Neural cell (in vitro differentiated cells): Measurements from ENCODE around the gene LCP2. TPM values are rescaled to one million over a fixed set of nuclear protein-coding genes. Genes with fewer than 3 reads are reported as not detected.

Experiments
- H2AFZ ChIP-seq: fragments of 200-600, 300-800 bp; sonication (generic), shearing (Covaris generic); 2 replicates; pipeline ENCODE4 v1.6.0; 2014; ENCODE audit warnings: low read depth, mild to moderate bottlenecking, antibody characterized with exemption, low read length, moderate library complexity
- H3F3A ChIP-seq: fragments of 200-600 bp; shearing (Covaris generic); 2 replicates; pipeline ENCODE4 v1.6.1; 2016; ENCODE audit warnings: mild to moderate bottlenecking, moderate library complexity, mixed read lengths, antibody characterized with exemption, low read length; ENCODE audit not compliant: insufficient read depth, poor library complexity, severe bottlenecking
- H3K27ac ChIP-seq: fragments of 200-600, 300-800 bp; sonication (generic), shearing (Covaris generic); 2 replicates; pipeline ENCODE4 v1.5.1; 2014; ENCODE audit warnings: mild to moderate bottlenecking, low read length, moderate library complexity
- H3K27me3 ChIP-seq: fragments of 300-800, 200-600 bp; sonication (generic), shearing (Covaris generic); 2 replicates; pipeline ENCODE4 v1.6.0; 2014; ENCODE audit warnings: mild to moderate bottlenecking, low read depth, low read length, moderate library complexity; ENCODE audit not compliant: insufficient read depth
- H3K36me3 ChIP-seq: fragments of 300-800, 200-600 bp; sonication (generic), shearing (Covaris generic); 2 replicates; pipeline ENCODE4 v1.5.1; 2014; ENCODE audit warnings: mild to moderate bottlenecking, antibody characterized with exemption, low read length, moderate library complexity; ENCODE audit not compliant: insufficient read depth
- H3K4me2 ChIP-seq: fragments of 300-800, 200-600 bp; sonication (generic), shearing (Covaris generic); 2 replicates; pipeline ENCODE4 v1.6.0; 2014; ENCODE audit warnings: mild to moderate bottlenecking, low read length
- H3K4me3 ChIP-seq: fragments of 300-800, 200-600 bp; sonication (generic), shearing (Covaris generic); 2 replicates; pipeline ENCODE4 v1.5.1; 2014; ENCODE audit warnings: mild to moderate bottlenecking, low read length, moderate library complexity
- H3K79me2 ChIP-seq: fragments of 200-600 bp; shearing (Covaris generic); replicated peaks from 2 replicates; pipeline ENCODE4 v1.6.0; 2014; ENCODE audit warnings: mild to moderate bottlenecking, low read length, moderate library complexity; ENCODE audit not compliant: insufficient read depth
- H3K9ac ChIP-seq: fragments of 300-800, 200-600 bp; sonication (generic), shearing (Covaris generic); 2 replicates; pipeline ENCODE4 v1.6.1; 2016; ENCODE audit warnings: mild to moderate bottlenecking, low read length, mixed read lengths
- H3K9me2 ChIP-seq: fragments of 200-600 bp; shearing (Covaris generic); 2 replicates; pipeline ENCODE4 v1.6.1; 2016; ENCODE audit warnings: mild to moderate bottlenecking, low read length, mixed read lengths; ENCODE audit not compliant: insufficient read depth
- H3K9me3 ChIP-seq: fragments of 200-600, 300-800 bp; sonication (generic), shearing (Covaris generic); 2 replicates; pipeline ENCODE4 v1.6.1; 2016; ENCODE audit warnings: mild to moderate bottlenecking, mixed run types, low read length, moderate library complexity, mixed read lengths
- H4K20me1 ChIP-seq: fragments of 200-600 bp; shearing (Covaris generic); 2 replicates; pipeline ENCODE4 v1.6.1; 2016; ENCODE audit warnings: mild to moderate bottlenecking, mixed run types; ENCODE audit not compliant: insufficient read depth
- CTCF ChIP-seq: fragments of 450-650 bp; IDR thresholded peaks from 2 replicates; pipeline ENCODE4 v1.5.1; 2014; ENCODE audit warnings: antibody characterized with exemption, mild to moderate bottlenecking, moderate library complexity; ENCODE audit not compliant: poor library complexity, severe bottlenecking
- EP300 ChIP-seq: fragments of 450-650 bp; conservative IDR thresholded peaks from 2 replicates; pipeline ENCODE4 v1.6.1; 2014; ENCODE audit warnings: antibody characterized with exemption, mild to moderate bottlenecking, moderate library complexity; ENCODE audit not compliant: poor library complexity, severe bottlenecking
- EZH2 ChIP-seq: fragments of 200-600, 300-800 bp; shearing (Covaris generic), sonication (generic); IDR thresholded peaks from 2 replicates; pipeline ENCODE4 v1.6.1; 2014; ENCODE audit warnings: antibody characterized with exemption, low read length, borderline replicate concordance, mild to moderate bottlenecking; ENCODE audit not compliant: insufficient read depth, poor library complexity, severe bottlenecking
- MXI1 ChIP-seq: fragments of 450-650 bp; conservative IDR thresholded peaks from 2 replicates; pipeline ENCODE4 v1.6.1; 2014; ENCODE audit warnings: antibody characterized with exemption, mild to moderate bottlenecking; ENCODE audit not compliant: poor library complexity, severe bottlenecking
- POLR2AphosphoS5 ChIP-seq: IDR thresholded peaks from 2 replicates; pipeline ENCODE4 v1.6.1; 2012
- RAD21 ChIP-seq: fragments of 450-650 bp; conservative IDR thresholded peaks from 2 replicates; pipeline ENCODE4 v1.6.1; 2014; ENCODE audit warnings: antibody characterized with exemption, mild to moderate bottlenecking, moderate library complexity
- REST ChIP-seq: IDR thresholded peaks from 2 replicates; pipeline ENCODE4 v1.6.1; 2012; ENCODE audit warnings: borderline replicate concordance
- SMC3 ChIP-seq: fragments of 450-650 bp; conservative IDR thresholded peaks from 2 replicates; pipeline ENCODE4 v1.6.1; 2014; ENCODE audit warnings: antibody characterized with exemption, mild to moderate bottlenecking, moderate library complexity; ENCODE audit not compliant: poor library complexity
- TAF1 ChIP-seq: IDR thresholded peaks from 2 replicates; pipeline ENCODE4 v1.6.1; 2012; ENCODE audit warnings: low read depth
- polyA plus RNA-seq: library from polyadenylated mRNA; depleted of rRNA; stranded (reverse); fragments of >200 nt; gene quantifications from 2 replicates; pipeline ENCODE4 v1.2.3, GENCODE V29; 2014

LCP2 gene
- polyA plus RNA-seq, 1 donor from 2014 or later: not detected

- H3K79me2 ChIP-seq: no peaks in the 10 kb centered on the region
- H3K9me3 ChIP-seq: no peaks in the 10 kb centered on the region
- no peaks in the 10 kb centered on the region for H4K20me1 ChIP-seq
- H3K4me2 ChIP-seq: no peak overlapping the region
- no peak overlapping the region for H2AFZ ChIP-seq
- no peak overlapping the region for H3K27ac ChIP-seq
- H3K9ac ChIP-seq: no peak overlapping the region
- H3F3A ChIP-seq: no peaks in the 10 kb centered on the region
- H3K9me2 ChIP-seq: no peaks in the 10 kb centered on the region
- no peaks in the 10 kb centered on the region for H3K36me3 ChIP-seq
- TF ChIP-seq SMC3: no peak
- H3K27me3 ChIP-seq: no peaks in the 10 kb centered on the region
- H3K4me3 ChIP-seq: no peak overlapping the region
Measured at GRCh38 chr5:170315154-170315553, 17.6 kb upstream of the LCP2 start.

DNA sequence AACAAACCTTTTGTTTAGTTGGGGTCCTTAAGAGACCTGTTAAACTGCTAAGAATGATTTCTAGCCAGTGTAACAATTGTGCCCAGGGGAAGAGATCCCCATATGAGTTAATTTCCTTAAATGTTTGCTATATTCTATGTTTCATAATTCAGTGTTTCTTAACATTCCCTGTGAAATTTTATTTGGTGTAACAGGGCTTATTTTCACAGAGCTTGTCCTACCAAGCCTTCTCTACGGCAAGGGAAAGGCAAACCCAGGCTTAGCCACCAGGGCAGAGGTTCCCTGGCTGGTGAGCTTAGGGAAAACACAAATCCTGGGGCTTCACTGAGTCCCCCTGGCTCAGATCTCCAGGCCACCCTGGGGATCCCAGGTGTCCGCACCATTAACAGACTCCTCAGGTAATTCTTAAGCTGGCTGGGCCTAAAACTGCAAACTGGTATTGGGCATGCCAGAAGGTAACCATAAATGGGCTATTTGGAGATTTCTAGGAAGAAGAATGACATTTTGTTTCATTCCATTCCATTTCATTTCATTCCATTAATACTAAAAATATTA is 17.0 kb upstream of the LCP2 start:
- H3K4me3 ChIP-seq: no peak overlapping the region
- H3K27ac ChIP-seq: no peak overlapping the region
- no peaks in the 10 kb centered on the region for H3K27me3 ChIP-seq
- no peak overlapping the region for H3K4me2 ChIP-seq
- no peaks in the 10 kb centered on the region for H3K79me2 ChIP-seq
- H3K9me3 ChIP-seq: no peaks in the 10 kb centered on the region
- no peaks in the 10 kb centered on the region for H3K36me3 ChIP-seq
- H3K9ac ChIP-seq: no peak overlapping the region
- no peak for TF ChIP-seq CTCF
- no peak for TF ChIP-seq TAF1
- TF ChIP-seq MXI1: no peak
- no peak for TF ChIP-seq RAD21
- no peak for TF ChIP-seq SMC3
- TF ChIP-seq EZH2: no peak
- no peak for TF ChIP-seq EP300
- TF ChIP-seq POLR2AphosphoS5: no peak
- no peak for TF ChIP-seq REST
- H2AFZ ChIP-seq: no peak overlapping the region
- H3F3A ChIP-seq: no peaks in the 10 kb centered on the region
- no peaks in the 10 kb centered on the region for H3K9me2 ChIP-seq
- H4K20me1 ChIP-seq: no peaks in the 10 kb centered on the region

GRCh38 chr5:170313816-170314215 is 16.2 kb upstream of the LCP2 start:
- no peak overlapping the region for H3K4me3 ChIP-seq
- no peaks in the 10 kb centered on the region for H3K36me3 ChIP-seq
- TF ChIP-seq CTCF (no peak), MXI1 (no peak)
- no peak overlapping the region for H3K27ac ChIP-seq
- no peaks in the 10 kb centered on the region for H3K9me3 ChIP-seq
- H2AFZ ChIP-seq: no peak overlapping the region
- H3K4me2 ChIP-seq: no peak overlapping the region
- H3F3A ChIP-seq: no peaks in the 10 kb centered on the region
- H3K9me2 ChIP-seq: no peaks in the 10 kb centered on the region
- H3K27me3 ChIP-seq: no peaks in the 10 kb centered on the region
- H3K9ac ChIP-seq: no peak overlapping the region
- H4K20me1 ChIP-seq: no peaks in the 10 kb centered on the region
- no peaks in the 10 kb centered on the region for H3K79me2 ChIP-seq
